ENCODE results near the gene PIKFYVE.
"Not testable (repeated sequence)": the region's sequence is repeated elsewhere in the genome, so short reads cannot be mapped to it uniquely, and the experiment has no call there.

PIKFYVE gene
- 58.7 to 190 (median 122) reads per million in 9 experiments for total RNA-seq

- peak; percentile 86 for ATAC-seq (replicated peaks)
- H3K36me3 Mint-ChIP-seq (ENCODE audit: insufficient read depth): peaks cover 15% of the 10 kb centered on the region
These were observed at the start of gene PIKFYVE for GRCh38 chr2:208265801-208266552. Gene PIKFYVE, plus strand, starts transcription at chr2:208266255. Its CDS starts 5,265 bp downstream, at chr2:208271520.

GRCh38 chr2:208221873-208222272, 44.2 kb upstream of the PIKFYVE start:
- H3K36me3 Mint-ChIP-seq (ENCODE audit: insufficient read depth); H3K27me3 Mint-ChIP-seq; H3K4me3 Mint-ChIP-seq; DNase-seq; H3K9me3 Mint-ChIP-seq; H3K27ac Mint-ChIP-seq; H3K4me1 Mint-ChIP-seq (ENCODE audit: low read depth in 2 of 2); ATAC-seq (replicated peaks): not testable (repeated sequence)

More at GRCh38 chr2:208265801-208266552, at the start of gene PIKFYVE:
- no peaks in the 10 kb centered on the region for H3K27me3 Mint-ChIP-seq
- H3K27ac Mint-ChIP-seq: peak within 1 kb of the TSS; percentile 96 to 97
- peak; percentile 85 to 88 (median 86) for DNase-seq
- H3K4me3 Mint-ChIP-seq: peak within 1 kb of the TSS; percentile 96 to 97
- H3K9me3 Mint-ChIP-seq: no peaks in the 10 kb centered on the region
- peaks cover 25 to 47% of the 10 kb centered on the region in 2 donors for H3K4me1 Mint-ChIP-seq (ENCODE audit: low read depth in 2 of 2)

GRCh38 chr2:208222351-208222750, 43.7 kb upstream of the PIKFYVE start:
- H3K9me3 Mint-ChIP-seq: no peaks in the 10 kb centered on the region
- no peaks in the 10 kb centered on the region for H3K27me3 Mint-ChIP-seq
- no peaks in the 10 kb centered on the region for H3K36me3 Mint-ChIP-seq (ENCODE audit: insufficient read depth)
- DNase-seq: no peak
- no peak overlapping the region for H3K27ac Mint-ChIP-seq
- no peak for ATAC-seq (replicated peaks)
- no peaks in the 10 kb centered on the region for H3K4me1 Mint-ChIP-seq (ENCODE audit: low read depth in 2 of 2)
- H3K4me3 Mint-ChIP-seq: no peak overlapping the region

- ATAC-seq (replicated peaks) (no peak), DNase-seq (no peak)
- H3K9me3 Mint-ChIP-seq: no peaks in the 10 kb centered on the region
- H3K4me3 Mint-ChIP-seq: no peak overlapping the region
- no peaks in the 10 kb centered on the region for H3K4me1 Mint-ChIP-seq (ENCODE audit: low read depth in 2 of 2)
- H3K36me3 Mint-ChIP-seq (ENCODE audit: insufficient read depth): no peaks in the 10 kb centered on the region
- no peak overlapping the region for H3K27ac Mint-ChIP-seq
- no peaks in the 10 kb centered on the region for H3K27me3 Mint-ChIP-seq
These were observed 41.3 kb upstream of the PIKFYVE start for GRCh38 chr2:208224802-208225201.

- H3K4me3 Mint-ChIP-seq: no peak overlapping the region
- H3K36me3 Mint-ChIP-seq (ENCODE audit: insufficient read depth): no peaks in the 10 kb centered on the region
- H3K27me3 Mint-ChIP-seq: no peaks in the 10 kb centered on the region
- H3K4me1 Mint-ChIP-seq (ENCODE audit: low read depth in 2 of 2): no peaks in the 10 kb centered on the region
- no peaks in the 10 kb centered on the region for H3K9me3 Mint-ChIP-seq
- no peak overlapping the region for H3K27ac Mint-ChIP-seq
- DNase-seq (no peak), ATAC-seq (replicated peaks) (no peak)
These were observed 38.3 kb upstream of the PIKFYVE start for GRCh38 chr2:208227581-208228232.

- DNase-seq (no peak), ATAC-seq (replicated peaks) (no peak)
- H3K9me3 Mint-ChIP-seq: no peaks in the 10 kb centered on the region
- no peaks in the 10 kb centered on the region for H3K4me1 Mint-ChIP-seq (ENCODE audit: low read depth in 2 of 2)
- no peaks in the 10 kb centered on the region for H3K36me3 Mint-ChIP-seq (ENCODE audit: insufficient read depth)
- no peak overlapping the region for H3K4me3 Mint-ChIP-seq
- no peaks in the 10 kb centered on the region for H3K27me3 Mint-ChIP-seq
- H3K27ac Mint-ChIP-seq: no peak overlapping the region
These were observed 37.6 kb upstream of the PIKFYVE start for GRCh38 chr2:208228476-208228875.

- Mint-ChIP-seq H3K9me3 (no peaks in the 10 kb centered on the region), H3K4me1 (ENCODE audit: low read depth in 2 of 2) (peaks cover 0 to under 1% of the 10 kb centered on the region in 2 donors), H3K36me3 (ENCODE audit: insufficient read depth) (peaks cover 31% of the 10 kb centered on the region), H3K4me3 (no peak overlapping the region), H3K27me3 (no peaks in the 10 kb centered on the region), H3K27ac (no peak overlapping the region)
- no peak for DNase-seq
- ATAC-seq (replicated peaks): no peak
These were observed 31.3 kb upstream of the PIKFYVE start for GRCh38 chr2:208234786-208235185.

- ATAC-seq (replicated peaks): no peak
- no peak overlapping the region for H3K4me3 Mint-ChIP-seq
- H3K27ac Mint-ChIP-seq: no peak overlapping the region
- no peaks in the 10 kb centered on the region for H3K9me3 Mint-ChIP-seq
- peaks cover 0 to 1% of the 10 kb centered on the region in 2 donors for H3K4me1 Mint-ChIP-seq (ENCODE audit: low read depth in 2 of 2)
- no peak for DNase-seq
- no peaks in the 10 kb centered on the region for H3K27me3 Mint-ChIP-seq
- H3K36me3 Mint-ChIP-seq (ENCODE audit: insufficient read depth): peaks cover 34% of the 10 kb centered on the region
These were observed 30.2 kb upstream of the PIKFYVE start for GRCh38 chr2:208235860-208236259.

- Mint-ChIP-seq H3K36me3 (ENCODE audit: insufficient read depth) (peaks cover 52% of the 10 kb centered on the region), H3K9me3 (no peaks in the 10 kb centered on the region), H3K4me1 (ENCODE audit: low read depth in 2 of 2) (peaks cover 0 to 1% of the 10 kb centered on the region in 2 donors), H3K27ac (no peak overlapping the region), H3K4me3 (no peak overlapping the region), H3K27me3 (no peaks in the 10 kb centered on the region)
- DNase-seq (no peak), ATAC-seq (replicated peaks) (no peak)
These were observed 26.1 kb upstream of the PIKFYVE start for GRCh38 chr2:208239770-208240493.

- ATAC-seq (replicated peaks) (no peak), DNase-seq (no peak)
- H3K4me1 Mint-ChIP-seq (ENCODE audit: low read depth in 2 of 2): peaks cover 0 to 1% of the 10 kb centered on the region in 2 donors
- no peaks in the 10 kb centered on the region for H3K27me3 Mint-ChIP-seq
- peak overlapping the region in 1 of 2 donors; percentile 8 for H3K27ac Mint-ChIP-seq
- H3K36me3 Mint-ChIP-seq (ENCODE audit: insufficient read depth): peaks cover 46% of the 10 kb centered on the region
- no peaks in the 10 kb centered on the region for H3K9me3 Mint-ChIP-seq
- no peak overlapping the region for H3K4me3 Mint-ChIP-seq
These were observed 25.3 kb upstream of the PIKFYVE start for GRCh38 chr2:208240619-208241209.

- H3K27ac Mint-ChIP-seq: no peak overlapping the region
- DNase-seq: no peak
- no peak overlapping the region for H3K4me3 Mint-ChIP-seq
- no peaks in the 10 kb centered on the region for H3K9me3 Mint-ChIP-seq
- ATAC-seq (replicated peaks): no peak
- H3K27me3 Mint-ChIP-seq: no peaks in the 10 kb centered on the region
- H3K4me1 Mint-ChIP-seq (ENCODE audit: low read depth in 2 of 2): peaks cover 0 to 1% of the 10 kb centered on the region in 2 donors
- H3K36me3 Mint-ChIP-seq (ENCODE audit: insufficient read depth): peaks cover 54% of the 10 kb centered on the region
These were observed 21.6 kb upstream of the PIKFYVE start for GRCh38 chr2:208244422-208244821.

- Mint-ChIP-seq H3K4me1 (ENCODE audit: low read depth in 2 of 2) (no peaks in the 10 kb centered on the region), H3K27ac (no peak overlapping the region), H3K36me3 (ENCODE audit: insufficient read depth) (peaks cover 58% of the 10 kb centered on the region), H3K4me3 (no peak overlapping the region), H3K9me3 (no peaks in the 10 kb centered on the region), H3K27me3 (no peaks in the 10 kb centered on the region)
- DNase-seq (no peak), ATAC-seq (replicated peaks) (no peak)
These were observed 20.3 kb upstream of the PIKFYVE start for GRCh38 chr2:208245746-208246145.

- H3K27ac Mint-ChIP-seq: no peak overlapping the region
- H3K27me3 Mint-ChIP-seq: no peaks in the 10 kb centered on the region
- H3K4me1 Mint-ChIP-seq (ENCODE audit: low read depth in 2 of 2): peaks cover 5 to 7% of the 10 kb centered on the region in 2 donors
- H3K9me3 Mint-ChIP-seq: no peaks in the 10 kb centered on the region
- H3K4me3 Mint-ChIP-seq: no peak overlapping the region
- DNase-seq: no peak
- ATAC-seq (replicated peaks): no peak
- H3K36me3 Mint-ChIP-seq (ENCODE audit: insufficient read depth): peaks cover 54% of the 10 kb centered on the region
These were observed 17.5 kb upstream of the PIKFYVE start for GRCh38 chr2:208248601-208249000.

All from effector memory CD8-positive, alpha-beta T cell (primary cell).